GM12878 (cell line): Measurements from ENCODE around the gene PPP2R3B.

Experiments
- CTCF ChIP-seq, 3 experiments: IDR thresholded peaks in 2 of 3; conservative IDR thresholded peaks in 1 of 3; 2 replicates each; pipeline ENCODE4 v1.5.1; 2011; ENCODE audit warnings: low read depth in 3 of 3, low read length in 3 of 3, mild to moderate bottlenecking in 3 of 3, control low read depth in 2 of 3, moderate library complexity in 2 of 3, inconsistent platforms in 1 of 3, mixed read lengths in 1 of 3; ENCODE audit not compliant: control insufficient read depth in 2 of 3, insufficient read depth in 1 of 3; ENCODE audit errors: extremely low read depth in 1 of 3
- EP300 ChIP-seq, 2 experiments: fragments of 150-350 bp in 1 of 2; IDR thresholded peaks; 2 replicates each; pipeline ENCODE4 v1.6.1; 2011 to 2012; ENCODE audit warnings: low read depth in 2 of 2, low read length in 2 of 2, borderline replicate concordance in 1 of 2, improper control_type of control experiment in 1 of 2, inconsistent platforms in 1 of 2; ENCODE audit not compliant: control insufficient read depth in 1 of 2
- RCOR1 ChIP-seq: conservative IDR thresholded peaks from 2 replicates; pipeline ENCODE4 v1.6.1; 2012; ENCODE audit warnings: low read depth, low read length, improper control_type of control experiment
- SIN3A ChIP-seq: IDR thresholded peaks from 2 replicates; pipeline ENCODE4 v1.6.1; 2012; ENCODE audit warnings: low read depth, low read length, improper control_type of control experiment
- TF ChIP-seq, protein P1 (sequence below): IDR thresholded peaks from 2 replicates; pipeline ENCODE4 v1.6.1; 2012; ENCODE audit warnings: mild to moderate bottlenecking, low read depth, low read length

DNA sequence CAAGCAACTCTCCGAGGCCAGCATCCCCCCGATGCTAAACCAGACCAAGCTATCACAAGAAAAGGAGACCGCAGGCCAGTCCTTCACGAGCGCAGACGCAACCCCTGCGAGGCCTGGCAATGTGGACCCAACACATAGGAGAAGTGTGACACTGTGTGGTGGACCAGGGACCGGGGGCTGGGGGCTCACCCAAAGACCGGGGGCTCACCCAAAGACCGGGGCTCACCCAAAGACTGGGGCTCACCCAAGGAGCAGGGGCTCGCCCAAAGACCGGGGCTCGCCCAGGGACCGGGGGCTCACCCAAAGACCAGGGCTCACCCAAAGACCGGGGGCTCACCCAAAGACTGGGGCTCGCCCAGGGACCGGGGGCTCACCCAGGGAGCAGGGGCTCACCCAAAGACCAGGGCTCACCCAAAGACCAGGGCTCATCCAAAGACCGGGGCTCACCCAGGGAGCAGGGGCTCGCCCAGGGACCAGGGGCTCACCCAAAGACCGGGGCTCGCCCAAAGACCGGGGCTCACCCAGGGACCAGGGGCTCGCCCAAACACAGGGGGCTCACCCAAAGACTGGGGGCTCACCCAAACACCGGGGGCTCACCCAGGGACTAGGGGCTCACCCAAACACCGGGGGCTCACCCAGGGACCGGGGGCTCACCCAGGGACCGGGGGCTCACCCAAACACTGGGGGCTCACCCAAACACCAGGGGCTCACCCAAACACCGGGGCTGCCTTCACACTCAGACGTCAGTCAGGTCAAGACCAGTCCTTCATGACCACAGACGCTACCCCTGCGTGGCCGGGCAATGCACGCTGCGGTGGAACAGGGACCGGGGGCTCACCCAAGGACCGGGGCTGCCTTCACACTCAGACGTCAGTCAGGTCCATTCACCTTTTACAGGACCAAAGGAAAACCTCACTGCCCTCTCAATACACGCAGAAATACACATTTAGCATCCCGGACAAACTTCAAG lies 32.9 kb downstream of the PPP2R3B start:
- TF ChIP-seq SIN3A (no peak), EP300 (IDR thresholded peaks at IDR 0.05; ENCODE audit: borderline replicate concordance in 1 of 2, control insufficient read depth in 1 of 2, low read depth in 2 of 2, low read length in 2 of 2) (no peak), RCOR1 (no peak), CTCF (IDR thresholded peaks at IDR 0.05 in 2 of 3, conservative IDR thresholded peaks at IDR 0.05 in 1 of 3; ENCODE audit: control insufficient read depth in 2 of 3, extremely low read depth in 1 of 3, insufficient read depth in 1 of 3, low read depth in 3 of 3, low read length in 3 of 3) (no peak)
- TF ChIP-seq, protein P1, sequence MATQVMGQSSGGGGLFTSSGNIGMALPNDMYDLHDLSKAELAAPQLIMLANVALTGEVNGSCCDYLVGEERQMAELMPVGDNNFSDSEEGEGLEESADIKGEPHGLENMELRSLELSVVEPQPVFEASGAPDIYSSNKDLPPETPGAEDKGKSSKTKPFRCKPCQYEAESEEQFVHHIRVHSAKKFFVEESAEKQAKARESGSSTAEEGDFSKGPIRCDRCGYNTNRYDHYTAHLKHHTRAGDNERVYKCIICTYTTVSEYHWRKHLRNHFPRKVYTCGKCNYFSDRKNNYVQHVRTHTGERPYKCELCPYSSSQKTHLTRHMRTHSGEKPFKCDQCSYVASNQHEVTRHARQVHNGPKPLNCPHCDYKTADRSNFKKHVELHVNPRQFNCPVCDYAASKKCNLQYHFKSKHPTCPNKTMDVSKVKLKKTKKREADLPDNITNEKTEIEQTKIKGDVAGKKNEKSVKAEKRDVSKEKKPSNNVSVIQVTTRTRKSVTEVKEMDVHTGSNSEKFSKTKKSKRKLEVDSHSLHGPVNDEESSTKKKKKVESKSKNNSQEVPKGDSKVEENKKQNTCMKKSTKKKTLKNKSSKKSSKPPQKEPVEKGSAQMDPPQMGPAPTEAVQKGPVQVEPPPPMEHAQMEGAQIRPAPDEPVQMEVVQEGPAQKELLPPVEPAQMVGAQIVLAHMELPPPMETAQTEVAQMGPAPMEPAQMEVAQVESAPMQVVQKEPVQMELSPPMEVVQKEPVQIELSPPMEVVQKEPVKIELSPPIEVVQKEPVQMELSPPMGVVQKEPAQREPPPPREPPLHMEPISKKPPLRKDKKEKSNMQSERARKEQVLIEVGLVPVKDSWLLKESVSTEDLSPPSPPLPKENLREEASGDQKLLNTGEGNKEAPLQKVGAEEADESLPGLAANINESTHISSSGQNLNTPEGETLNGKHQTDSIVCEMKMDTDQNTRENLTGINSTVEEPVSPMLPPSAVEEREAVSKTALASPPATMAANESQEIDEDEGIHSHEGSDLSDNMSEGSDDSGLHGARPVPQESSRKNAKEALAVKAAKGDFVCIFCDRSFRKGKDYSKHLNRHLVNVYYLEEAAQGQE, result no peak
